H1 (cell line): ENCODE measurements around the gene OSTC. TPM values are rescaled to one million over a fixed set of nuclear protein-coding genes. Genes with fewer than 3 reads are reported as not detected.

ENCODE experiments used
- CBX8 ChIP-seq: fragments of 300-800, 300-1000 bp; sonication (generic); IDR thresholded peaks from 2 replicates; pipeline ENCODE4 v1.7.1; 2016; ENCODE audit warnings: low read depth, low read length, borderline replicate concordance
- CHD7 ChIP-seq: fragments of 300-600 bp; sonication (generic); IDR thresholded peaks from 2 replicates; pipeline ENCODE4 v1.7.1; 2012; ENCODE audit warnings: low read length, moderate library complexity, mild to moderate bottlenecking, inconsistent platforms; ENCODE audit not compliant: insufficient replicate concordance
- CTBP2 ChIP-seq: IDR thresholded peaks from 2 replicates; pipeline ENCODE4 v1.7.0; 2011; ENCODE audit warnings: borderline replicate concordance, mild to moderate bottlenecking, moderate library complexity, mixed read lengths, low read length; ENCODE audit not compliant: insufficient read depth, insufficient read length
- EP300 ChIP-seq, 2 experiments: IDR thresholded peaks; 1 replicate in 1 of 2; 2 replicates in 1 of 2; pipeline ENCODE4 v1.6.1; 2011 to 2012; ENCODE audit warnings: low read depth in 2 of 2, low read length in 2 of 2, mild to moderate bottlenecking in 2 of 2, borderline replicate concordance in 1 of 2, inconsistent platforms in 1 of 2, moderate library complexity in 1 of 2
- FOSL1 ChIP-seq: IDR thresholded peaks from 2 replicates; pipeline ENCODE4 v1.6.1; 2011; ENCODE audit warnings: mild to moderate bottlenecking, low read depth, low read length, moderate library complexity; ENCODE audit not compliant: insufficient read depth
- HDAC2 ChIP-seq, 2 experiments: fragments of 300-600 bp in 1 of 2; sonication (generic) in 1 of 2; IDR thresholded peaks; 2 replicates each; pipeline ENCODE4 v1.6.1; 2011 to 2012; ENCODE audit warnings: low read depth in 2 of 2, low read length in 2 of 2, mild to moderate bottlenecking in 2 of 2, moderate library complexity in 2 of 2, borderline replicate concordance in 1 of 2, inconsistent platforms in 1 of 2
- POLR2A ChIP-seq, 2 experiments: IDR thresholded peaks; 1 replicate in 1 of 2; 2 replicates in 1 of 2; pipeline ENCODE4 v1.6.1; 2011; ENCODE audit warnings: low read depth in 2 of 2, low read length in 2 of 2, mild to moderate bottlenecking in 2 of 2; ENCODE audit errors: control extremely low read depth in 1 of 2
- POLR2AphosphoS5 ChIP-seq: IDR thresholded peaks from 2 replicates; pipeline ENCODE4 v1.6.1; 2011; ENCODE audit warnings: low read depth, low read length
- SIX5 ChIP-seq: IDR thresholded peaks from 2 replicates; pipeline ENCODE4 v1.6.1; 2011; ENCODE audit warnings: mild to moderate bottlenecking, low read depth, low read length
- ZNF274 ChIP-seq: IDR thresholded peaks from 2 replicates; pipeline ENCODE4 v1.7.0; 2012; ENCODE audit warnings: low read length, borderline replicate concordance; ENCODE audit errors: extremely low read depth
- polyA plus RNA-seq, 7 experiments: library from polyadenylated mRNA; depleted of rRNA in 3 of 7; stranded (reverse) in 5 of 7; unstranded in 2 of 7; fragments of >200 nt in 5 of 7; fragments of 200-250 nt in 2 of 7; gene quantifications; 1 replicate in 5 of 7; 2 replicates in 1 of 7; 4 replicates in 1 of 7; pipeline versions ENCODE4 v1.2.1 to v1.2.3, GENCODE V29; 2011 to 2013; ENCODE audit warnings: missing spikeins in 2 of 7, mixed read lengths in 2 of 7
- total RNA-seq: library from RNA; stranded (reverse); fragmentation: NEBNext Ultra II Directional; extraction: Animal tissue kit (Norgen Biotek cat#: 25700); gene quantifications from 2 replicates; pipeline ENCODE4 v1.2.1, GENCODE V29; 2021

OSTC gene
- total and polyA plus RNA-seq, 2 of the 8 experiments (the other 6 are each of a cell fraction or from before 2014, with no cell fraction given) = 165 to 176 TPM

DNA sequence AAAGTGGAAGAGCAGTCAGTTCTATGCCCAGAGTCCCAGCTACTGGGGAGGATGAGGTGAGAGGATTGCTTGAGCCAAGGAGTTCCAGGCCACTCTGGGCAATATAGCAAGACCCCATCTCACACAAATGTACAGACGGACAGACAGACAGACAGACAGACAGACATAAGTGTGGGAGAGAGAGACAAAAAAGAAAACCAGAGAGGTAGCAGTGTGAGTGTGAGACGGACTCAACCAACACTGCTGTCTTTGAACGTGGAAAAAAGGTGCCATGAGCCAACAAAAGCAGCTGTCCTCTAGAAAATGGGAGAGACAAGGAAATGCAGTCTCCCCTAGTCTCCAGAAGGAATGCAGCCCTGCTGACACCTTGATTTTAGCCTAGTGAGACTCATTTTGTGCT lies 48.2 kb upstream of the OSTC start (continued):
- TF ChIP-seq CHD7 (no peak), ZNF274 (no peak), FOSL1 (no peak), POLR2AphosphoS5 (no peak), CTBP2 (no peak), SIX5 (no peak), EP300 (IDR thresholded peaks at IDR 0.05; ENCODE audit: borderline replicate concordance in 1 of 2, low read depth in 2 of 2, low read length in 2 of 2) (no peak), CBX8 (no peak), POLR2A (IDR thresholded peaks at IDR 0.05; ENCODE audit: control extremely low read depth in 1 of 2, low read depth in 2 of 2, low read length in 2 of 2) (no peak), HDAC2 (IDR thresholded peaks at IDR 0.05; ENCODE audit: borderline replicate concordance in 1 of 2, low read depth in 2 of 2, low read length in 2 of 2) (no peak)
